Ascending aorta (tissue), 2 donors: ENCODE results near the gene FARS2. TPM values are rescaled to one million over a fixed set of nuclear protein-coding genes. Genes with fewer than 3 reads are reported as not detected.

Experiments used
- DNase-seq, 2 donors: peaks; one replicate each; pipeline ENCODE4 v3.0.0-alpha.2; 2019; ENCODE audit warnings: low spot score in 2 of 2
- H3K27ac ChIP-seq, 2 donors: fragments of 200-600 bp; sonication (generic); one replicate each; pipeline ENCODE4 v1.5.1; 2016 to 2017; ENCODE audit warnings: mild to moderate bottlenecking in 1 of 2
- H3K27me3 ChIP-seq: fragments of 200-600 bp; sonication (generic); one replicate; pipeline ENCODE4 v1.5.1; 2017
- H3K36me3 ChIP-seq, 2 donors: fragments of 200-600 bp; sonication (generic); one replicate each; pipeline ENCODE4 v1.5.1; 2016
- H3K4me1 ChIP-seq, 2 donors: fragments of 200-600 bp; sonication (generic); one replicate each; pipeline ENCODE4 v1.5.1; 2016 to 2017; ENCODE audit warnings: mild to moderate bottlenecking in 1 of 2
- H3K4me3 ChIP-seq, 2 donors: fragments of 200-600 bp; sonication (generic); one replicate each; pipeline ENCODE4 v1.5.1; 2016 to 2017; ENCODE audit warnings: mild to moderate bottlenecking in 1 of 2
- H3K9me3 ChIP-seq, 2 donors: fragments of 200-600 bp; sonication (generic); one replicate each; pipeline ENCODE4 v1.5.1; 2016
- CTCF ChIP-seq, 3 experiments: fragments of 200-600 bp in 2 of 3; fragments of 450-650 bp in 1 of 3; sonication (generic) in 2 of 3; IDR thresholded peaks; one replicate each; pipeline ENCODE4 v1.5.1; 2016 to 2019; ENCODE audit warnings: antibody characterized with exemption in 3 of 3, mild to moderate bottlenecking in 1 of 3, moderate library complexity in 1 of 3
- intact Hi-C: fragments of 100-400 bp; cut with DNase I; formaldehyde crosslinking; loops from one replicate; pipeline ENCODE4 v1.15.1; 2023
- total RNA-seq: library from RNA; depleted of rRNA; stranded (reverse); fragments of >200 nt; gene quantifications from one replicate; pipeline ENCODE4 v1.1.0, GENCODE V29; 2016

The FARS2 gene
- total RNA-seq, 1 donor from 2014 or later, result 17.6 TPM

GRCh38 chr6:5541751-5542432 lies 280.6 kb downstream of the FARS2 start:
- H3K27me3 ChIP-seq, result no peaks in the 10 kb centered on the region
- no peak for TF ChIP-seq CTCF (IDR thresholded peaks at IDR 0.05)
- no peaks in the 10 kb centered on the region for H3K4me1 ChIP-seq
- no peak overlapping the region for H3K4me3 ChIP-seq
- H3K9me3 ChIP-seq, result no peaks in the 10 kb centered on the region
- no peak for DNase-seq
- no peak overlapping the region for H3K27ac ChIP-seq
- peaks cover 3 to 7% of the 10 kb centered on the region in 2 donors for H3K36me3 ChIP-seq
- intact Hi-C loops, result no loop called here

- no peak overlapping the region for H3K4me3 ChIP-seq
- H3K27ac ChIP-seq, result no peak overlapping the region
- no peaks in the 10 kb centered on the region for H3K27me3 ChIP-seq
- no peak for TF ChIP-seq CTCF (IDR thresholded peaks at IDR 0.05)
- intact Hi-C loops, result no loop called here
- no peak for DNase-seq
- H3K4me1 ChIP-seq, result no peaks in the 10 kb centered on the region
- peaks cover 0 to 12% of the 10 kb centered on the region in 2 donors for H3K9me3 ChIP-seq
- peaks cover 3 to 16% of the 10 kb centered on the region in 2 donors for H3K36me3 ChIP-seq
Measured at GRCh38 chr6:5547556-5547955, 286.2 kb downstream of the FARS2 start.

GRCh38 chr6:5550631-5551030 lies 289.3 kb downstream of the FARS2 start:
- peaks cover 0 to 12% of the 10 kb centered on the region in 2 donors for H3K9me3 ChIP-seq
- no peak overlapping the region for H3K4me3 ChIP-seq
- intact Hi-C loops, result no loop called here
- H3K4me1 ChIP-seq, result no peaks in the 10 kb centered on the region
- H3K27ac ChIP-seq, result no peak overlapping the region
- DNase-seq, result no peak
- no peak for TF ChIP-seq CTCF (IDR thresholded peaks at IDR 0.05)
- H3K27me3 ChIP-seq, result no peaks in the 10 kb centered on the region
- H3K36me3 ChIP-seq, result peaks cover 2 to 13% of the 10 kb centered on the region in 2 donors

GRCh38 chr6:5552243-5552642 lies 290.9 kb downstream of the FARS2 start:
- TF ChIP-seq CTCF (IDR thresholded peaks at IDR 0.05), result no peak

GRCh38 chr6:5553767-5554166 lies 292.5 kb downstream of the FARS2 start:
- Histone ChIP-seq H3K27ac (no peak overlapping the region), H3K27me3 (no peaks in the 10 kb centered on the region)
- intact Hi-C loops, result no loop called here

More at GRCh38 chr6:5552243-5552642, 290.9 kb downstream of the FARS2 start:
- Histone ChIP-seq H3K4me1 (no peaks in the 10 kb centered on the region), H3K9me3 (peaks cover 0 to 12% of the 10 kb centered on the region in 2 donors), H3K4me3 (no peak overlapping the region), H3K27me3 (no peaks in the 10 kb centered on the region), H3K27ac (no peak overlapping the region), H3K36me3 (peaks cover 0 to 6% of the 10 kb centered on the region in 2 donors)
- no peak for DNase-seq
- intact Hi-C loops, result no loop called here

More at GRCh38 chr6:5553767-5554166, 292.5 kb downstream of the FARS2 start:
- TF ChIP-seq CTCF (IDR thresholded peaks at IDR 0.05), result no peak
- H3K9me3 ChIP-seq, result peaks cover 0 to 12% of the 10 kb centered on the region in 2 donors
- H3K4me1 ChIP-seq, result no peaks in the 10 kb centered on the region
- no peak overlapping the region for H3K4me3 ChIP-seq
- no peak for DNase-seq
- peaks cover 0 to 4% of the 10 kb centered on the region in 2 donors for H3K36me3 ChIP-seq
